ENCODE results near the gene DNMT3A.
"Not testable (repeated sequence)": the region's sequence is repeated elsewhere in the genome, so short reads cannot be mapped to it uniquely, and the experiment has no call there.

- TF ChIP-seq CTCF (conservative IDR thresholded peaks at IDR 0.05; ENCODE audit: low read depth in 2 of 2); POLR2AphosphoS5 (IDR thresholded peaks at IDR 0.05; ENCODE audit: low read depth); EZH2phosphoT487 (IDR thresholded peaks at IDR 0.05; ENCODE audit: unreplicated experiment); EZH2 (IDR thresholded peaks at IDR 0.05; ENCODE audit: low read depth, unreplicated experiment): not testable (repeated sequence)
Measured at GRCh38 chr2:25272705-25273104, 69.0 kb downstream of the DNMT3A start.

Data from GM23338 (cell line).